OCI-LY1 (cell line): Measurements from ENCODE around the gene PIP4K2A.

ENCODE experiments used
- H2AFZ ChIP-seq: fragments of 200-600 bp; sonication (generic), shearing (Covaris generic); 2 replicates; pipeline ENCODE4 v1.6.0; 2014; ENCODE audit warnings: antibody characterized with exemption, mild to moderate bottlenecking, low read length
- H3F3A ChIP-seq: fragments of 200-600 bp; sonication (generic), shearing (Covaris generic); 2 replicates; pipeline ENCODE4 v1.6.0; 2014; ENCODE audit warnings: mild to moderate bottlenecking, antibody characterized with exemption, low read length, moderate library complexity; ENCODE audit not compliant: insufficient read depth
- H3K27ac ChIP-seq: fragments of 200-600 bp; sonication (generic); 2 replicates; pipeline ENCODE4 v1.5.1; 2014; ENCODE audit warnings: low read length, mixed run types, mild to moderate bottlenecking, low read depth; ENCODE audit not compliant: poor library complexity, severe bottlenecking
- H3K27me3 ChIP-seq: fragments of 200-600 bp; sonication (generic); 2 replicates; pipeline ENCODE4 v1.6.0; 2014; ENCODE audit warnings: antibody characterized with exemption, mild to moderate bottlenecking, low read length, moderate library complexity; ENCODE audit not compliant: insufficient read depth
- H3K36me3 ChIP-seq: fragments of 200-600 bp; sonication (generic); 2 replicates; pipeline ENCODE4 v1.6.1; 2014; ENCODE audit warnings: mild to moderate bottlenecking, antibody characterized with exemption, low read length, moderate library complexity, mixed read lengths; ENCODE audit not compliant: insufficient read depth
- H3K4me1 ChIP-seq: fragments of 200-600 bp; sonication (generic); 2 replicates; pipeline ENCODE4 v1.5.1; 2014; ENCODE audit warnings: mild to moderate bottlenecking, low read length, moderate library complexity; ENCODE audit not compliant: insufficient read depth, severe bottlenecking
- H3K4me2 ChIP-seq: fragments of 200-600 bp; sonication (generic), shearing (Covaris generic); 2 replicates; pipeline ENCODE4 v1.6.1; 2014; ENCODE audit warnings: low read length
- H3K4me3 ChIP-seq: fragments of 200-600 bp; sonication (generic); 2 replicates; pipeline ENCODE4 v1.5.1; 2014; ENCODE audit warnings: low read length, low read depth, mild to moderate bottlenecking, mixed read lengths; ENCODE audit not compliant: poor library complexity, severe bottlenecking
- H3K79me2 ChIP-seq: fragments of 200-600 bp; shearing (Covaris generic); 2 replicates; pipeline ENCODE4 v1.6.1; 2016; ENCODE audit warnings: mixed run types, low read length, mixed read lengths; ENCODE audit not compliant: insufficient read depth
- H3K9ac ChIP-seq: fragments of 200-600 bp; sonication (generic), shearing (Covaris generic); 2 replicates; pipeline ENCODE4 v1.6.1; 2014; ENCODE audit warnings: mild to moderate bottlenecking, low read length, mixed read lengths
- H3K9me2 ChIP-seq: fragments of 200-600 bp; sonication (generic), shearing (Covaris generic); 2 replicates; pipeline ENCODE4 v1.6.1; 2014; ENCODE audit warnings: low read depth, mild to moderate bottlenecking, low read length, mixed read lengths
- H3K9me3 ChIP-seq: fragments of 200-600 bp; shearing (Covaris generic); 2 replicates; pipeline ENCODE4 v1.6.1; 2014; ENCODE audit warnings: low read length, mixed read lengths
- H4K20me1 ChIP-seq: fragments of 200-600 bp; sonication (generic), shearing (Covaris generic); 2 replicates; pipeline ENCODE4 v1.6.0; 2016; ENCODE audit warnings: mild to moderate bottlenecking, low read length; ENCODE audit not compliant: insufficient read depth
- EZH2 ChIP-seq: fragments of 200-600 bp; sonication (generic), shearing (Covaris generic); IDR thresholded peaks from 2 replicates; pipeline ENCODE4 v1.8.0; 2017; ENCODE audit warnings: borderline replicate concordance, mixed run types, mild to moderate bottlenecking, antibody characterized with exemption, low read length, moderate library complexity, mixed read lengths
- TF ChIP-seq, protein P1 (sequence below): fragments of 200-600 bp; sonication (generic), shearing (Covaris generic); IDR thresholded peaks from 2 replicates; pipeline ENCODE4 v1.5.1; 2017; ENCODE audit warnings: mild to moderate bottlenecking, antibody characterized with exemption, low read length, moderate library complexity, mixed read lengths

PIP4K2A gene

DNA sequence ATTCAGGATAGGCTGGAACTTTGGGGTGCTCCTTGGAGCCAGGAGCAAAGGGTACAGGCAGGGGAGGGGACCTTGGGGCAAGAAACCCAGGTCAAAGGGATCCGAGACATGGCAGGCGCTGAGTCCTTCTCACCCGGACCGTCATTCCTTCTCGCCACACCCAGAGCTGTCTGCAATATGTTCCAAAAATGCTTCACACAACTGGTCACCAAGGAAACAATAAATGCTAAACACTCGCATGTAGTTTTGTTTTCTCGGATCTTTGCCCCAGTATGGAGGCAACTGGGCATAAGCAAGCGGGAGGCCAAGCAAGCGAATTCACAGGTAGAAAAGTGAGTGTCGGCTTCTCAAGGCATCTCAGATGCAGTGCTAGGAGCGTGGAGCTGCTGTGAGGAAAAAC is 80.8 kb downstream of the PIP4K2A start:
- Histone ChIP-seq H3K27ac (no peak overlapping the region), H3K4me2 (no peak overlapping the region), H3K79me2 (no peaks in the 10 kb centered on the region), H4K20me1 (no peaks in the 10 kb centered on the region), H3K9ac (no peak overlapping the region), H3F3A (no peaks in the 10 kb centered on the region), H3K9me3 (no peaks in the 10 kb centered on the region), H3K9me2 (no peaks in the 10 kb centered on the region), H3K27me3 (no peaks in the 10 kb centered on the region; the same call in 1 of the 2 replicates), H3K36me3 (no peaks in the 10 kb centered on the region; the same call in 1 of the 2 replicates), H3K4me1 (no peaks in the 10 kb centered on the region), H2AFZ (no peak overlapping the region), H3K4me3 (no peak overlapping the region)
- TF ChIP-seq, protein P1, sequence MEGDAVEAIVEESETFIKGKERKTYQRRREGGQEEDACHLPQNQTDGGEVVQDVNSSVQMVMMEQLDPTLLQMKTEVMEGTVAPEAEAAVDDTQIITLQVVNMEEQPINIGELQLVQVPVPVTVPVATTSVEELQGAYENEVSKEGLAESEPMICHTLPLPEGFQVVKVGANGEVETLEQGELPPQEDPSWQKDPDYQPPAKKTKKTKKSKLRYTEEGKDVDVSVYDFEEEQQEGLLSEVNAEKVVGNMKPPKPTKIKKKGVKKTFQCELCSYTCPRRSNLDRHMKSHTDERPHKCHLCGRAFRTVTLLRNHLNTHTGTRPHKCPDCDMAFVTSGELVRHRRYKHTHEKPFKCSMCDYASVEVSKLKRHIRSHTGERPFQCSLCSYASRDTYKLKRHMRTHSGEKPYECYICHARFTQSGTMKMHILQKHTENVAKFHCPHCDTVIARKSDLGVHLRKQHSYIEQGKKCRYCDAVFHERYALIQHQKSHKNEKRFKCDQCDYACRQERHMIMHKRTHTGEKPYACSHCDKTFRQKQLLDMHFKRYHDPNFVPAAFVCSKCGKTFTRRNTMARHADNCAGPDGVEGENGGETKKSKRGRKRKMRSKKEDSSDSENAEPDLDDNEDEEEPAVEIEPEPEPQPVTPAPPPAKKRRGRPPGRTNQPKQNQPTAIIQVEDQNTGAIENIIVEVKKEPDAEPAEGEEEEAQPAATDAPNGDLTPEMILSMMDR, result no peak
- TF ChIP-seq EZH2, result no peak

DNA sequence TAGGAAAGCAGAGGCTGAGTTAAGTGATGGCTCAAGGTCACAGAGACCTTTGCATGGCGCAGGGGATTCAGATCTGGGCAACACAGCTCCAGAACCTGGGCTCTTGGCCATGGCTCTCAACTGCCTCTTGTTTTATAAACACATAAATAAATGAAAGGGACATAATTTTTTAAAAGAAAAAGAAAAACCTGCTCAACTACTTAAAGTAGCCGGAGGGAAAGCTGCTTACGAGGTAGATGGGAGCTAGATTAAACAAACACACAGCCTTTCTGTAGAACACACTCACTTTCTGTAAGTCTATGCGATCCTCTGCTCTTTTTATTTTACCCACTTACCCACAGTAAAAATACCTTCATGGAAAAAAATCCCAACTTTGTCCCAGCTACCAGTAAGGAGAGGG is 81.3 kb downstream of the PIP4K2A start:
- Histone ChIP-seq H3F3A (no peaks in the 10 kb centered on the region), H4K20me1 (no peaks in the 10 kb centered on the region), H3K4me1 (no peaks in the 10 kb centered on the region), H3K4me2 (no peak overlapping the region), H3K9me3 (no peaks in the 10 kb centered on the region), H3K27ac (no peak overlapping the region), H3K9me2 (no peaks in the 10 kb centered on the region), H3K79me2 (no peaks in the 10 kb centered on the region), H2AFZ (no peak overlapping the region), H3K36me3 (no peaks in the 10 kb centered on the region; the same call in 1 of the 2 replicates), H3K9ac (no peak overlapping the region), H3K27me3 (no peaks in the 10 kb centered on the region; the same call in 1 of the 2 replicates), H3K4me3 (no peak overlapping the region)
- TF ChIP-seq, protein P1, result no peak
- no peak for TF ChIP-seq EZH2

DNA sequence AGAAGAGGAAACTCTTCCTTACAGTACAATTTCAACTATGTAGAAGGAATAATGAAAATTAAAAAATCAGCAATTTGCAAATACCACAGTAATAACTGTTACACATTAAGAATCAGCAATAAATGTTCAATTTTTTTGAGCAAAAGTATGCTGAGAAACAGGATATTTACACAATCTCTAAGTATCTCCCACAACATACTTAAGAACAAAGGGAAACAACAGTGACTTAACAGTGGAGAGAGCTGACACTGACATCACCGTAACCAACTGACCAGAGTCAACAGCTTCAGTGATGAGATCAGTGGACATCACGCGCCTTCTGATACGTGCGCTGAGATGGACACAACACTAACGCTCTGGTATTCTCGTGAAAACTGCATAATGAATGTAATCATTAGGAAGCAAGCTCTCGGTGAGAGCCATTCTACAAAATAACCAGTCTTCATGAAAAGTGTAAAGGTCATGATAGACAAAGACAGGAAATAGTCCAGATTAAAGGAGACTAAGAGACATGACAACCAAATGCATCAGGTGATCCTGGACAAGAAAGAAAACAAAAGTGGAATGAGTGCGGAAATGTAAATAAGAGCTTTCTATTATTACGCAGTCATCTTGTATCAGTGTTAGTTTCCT is 82.6 kb downstream of the PIP4K2A start:
- Histone ChIP-seq H2AFZ (no peak overlapping the region), H3K27me3 (no peaks in the 10 kb centered on the region; the same call in 1 of the 2 replicates), H3K79me2 (no peaks in the 10 kb centered on the region), H3K4me3 (no peak overlapping the region), H3K9me2 (no peaks in the 10 kb centered on the region), H4K20me1 (no peaks in the 10 kb centered on the region; the same call in 1 of the 2 replicates), H3K27ac (no peak overlapping the region), H3K4me2 (no peak overlapping the region), H3K4me1 (no peaks in the 10 kb centered on the region), H3F3A (no peaks in the 10 kb centered on the region), H3K9me3 (no peaks in the 10 kb centered on the region), H3K9ac (no peak overlapping the region), H3K36me3 (no peaks in the 10 kb centered on the region; the same call in 1 of the 2 replicates)
- TF ChIP-seq, protein P1, result no peak
- no peak for TF ChIP-seq EZH2
